HepG2 (cell line): Measurements from ENCODE around the gene AP5Z1. TPM values are rescaled to one million over a fixed set of nuclear protein-coding genes. Genes with fewer than 3 reads are reported as not detected.
A peak's percentile ranks its signal among the peaks of the same experiment; 100 is the strongest.

Source experiments
- AHDC1 ChIP-seq: sonication (generic); formaldehyde crosslinking; IDR thresholded peaks from 2 replicates; pipeline ENCODE4 v1.5.1; 2020; ENCODE audit warnings: mild to moderate bottlenecking, missing genetic modification reagents, borderline replicate concordance
- ATF3 ChIP-seq: sonication (generic); formaldehyde crosslinking; IDR thresholded peaks from 2 replicates; pipeline ENCODE4 v1.4.0; 2020; ENCODE audit warnings: missing genetic modification reagents
- CENPT ChIP-seq: sonication (generic); formaldehyde crosslinking; IDR thresholded peaks from 2 replicates; pipeline ENCODE4 v1.8.0; 2022; ENCODE audit warnings: low read depth, mild to moderate bottlenecking, moderate library complexity, missing genetic modification reagents
- CREM ChIP-seq, 2 experiments: sonication (generic) in 1 of 2; formaldehyde crosslinking in 1 of 2; IDR thresholded peaks; 2 replicates each; pipeline versions ENCODE4 v1.4.0 to v1.6.1; 2016 to 2020; ENCODE audit warnings: antibody characterized with exemption in 1 of 2, mild to moderate bottlenecking in 1 of 2, missing genetic modification reagents in 1 of 2
- FUBP1 ChIP-seq: sonication (generic); formaldehyde crosslinking; IDR thresholded peaks from 2 replicates; pipeline ENCODE4 v1.5.1; 2020; ENCODE audit warnings: missing genetic modification reagents, mild to moderate bottlenecking, borderline replicate concordance
- KAT7 ChIP-seq: IDR thresholded peaks from 2 replicates; pipeline ENCODE4 v1.6.1; 2018; ENCODE audit warnings: borderline replicate concordance, missing compliant biosample characterization
- MBNL3 ChIP-seq: fragments of 250-450 bp; sonication (Bioruptor Pico); conservative IDR thresholded peaks from 2 replicates; pipeline ENCODE4 v1.8.0; 2022; ENCODE audit warnings: mild to moderate bottlenecking, inconsistent platforms
- NBN ChIP-seq: fragments of 450-650 bp; conservative IDR thresholded peaks from 2 replicates; pipeline ENCODE4 v1.6.1; 2017
- PHF5A ChIP-seq: IDR thresholded peaks from one replicate; pipeline ENCODE4 v1.6.1; 2018; ENCODE audit warnings: low read depth, missing genetic modification reagents; ENCODE audit not compliant: unreplicated experiment
- REST ChIP-seq, 2 experiments: IDR thresholded peaks; 2 replicates each; pipeline ENCODE4 v1.6.1; 2011 to 2012; ENCODE audit warnings: low read length in 2 of 2, borderline replicate concordance in 1 of 2, low read depth in 1 of 2, mild to moderate bottlenecking in 1 of 2, moderate library complexity in 1 of 2
- SP1 ChIP-seq, 2 experiments: fragments of 450-650 bp in 1 of 2; sonication (generic) in 1 of 2; formaldehyde crosslinking in 1 of 2; IDR thresholded peaks; 2 replicates each; pipeline versions ENCODE4 v1.4.0 to v1.6.1; 2016 to 2020; ENCODE audit warnings: missing genetic modification reagents in 1 of 2
- TCF7 ChIP-seq: sonication (generic); IDR thresholded peaks from 2 replicates; pipeline ENCODE4 v1.6.1; 2016; ENCODE audit warnings: antibody characterized with exemption, low read depth
- TFE3 ChIP-seq: IDR thresholded peaks from 2 replicates; pipeline ENCODE4 v1.6.1; 2016
- ZNF580 ChIP-seq: IDR thresholded peaks from 2 replicates; pipeline ENCODE4 v1.6.1; 2016; ENCODE audit warnings: low read depth, borderline replicate concordance
- polyA plus RNA-seq, 8 experiments: library from polyadenylated mRNA; depleted of rRNA in 3 of 8; stranded (reverse) in 7 of 8; unstranded in 1 of 8; fragments of >200 nt; fragmentation: Illumina TruSeq in 4 of 8; extraction: Trizol in 4 of 8; gene quantifications; 2 replicates each; pipeline versions ENCODE4 v1.2.1 to v1.2.3, GENCODE V29; 2011 to 2016; ENCODE audit warnings: low read depth in 4 of 8, missing spikeins in 1 of 8, mixed read lengths in 1 of 8; ENCODE audit not compliant: insufficient read depth in 1 of 8
- total RNA-seq, 5 experiments: library from RNA; depleted of rRNA; stranded (reverse); fragments of >200 nt; fragmentation: Illumina TruSeq; extraction: Trizol; gene quantifications; 2 replicates each; pipeline ENCODE4 v1.2.3, GENCODE V29; 2016; ENCODE audit warnings: low read depth in 1 of 5

Gene AP5Z1
- total and polyA plus RNA-seq, 2 of the 13 experiments (the other 11 are each of a cell fraction or from before 2014, with no cell fraction given): 9.3 to 15.1 TPM

- TF ChIP-seq TFE3: peak; percentile 62
- TF ChIP-seq SP1 (IDR thresholded peaks at IDR 0.05): no peak
- TF ChIP-seq SP1 (CRISPR knock-in tag; IDR thresholded peaks at IDR 0.05): peak; percentile 22; the same call in 1 of the 2 replicates
- TF ChIP-seq NBN: no peak
- peak; percentile 49 for TF ChIP-seq TCF7
- TF ChIP-seq FUBP1: 0 out of 2 replicates have a peak, but pooled peaks have one; percentile 72
- TF ChIP-seq AHDC1: peak; percentile 58; the same call in 1 of the 2 replicates
- no peak; the same call in 1 of the 2 replicates for TF ChIP-seq CENPT (CRISPR knock-in tag)
- TF ChIP-seq MBNL3 (CRISPR knock-in tag): no peak
- TF ChIP-seq REST (IDR thresholded peaks at IDR 0.05; ENCODE audit: borderline replicate concordance in 1 of 2, low read depth in 1 of 2, low read length in 2 of 2): peak in 1 of 2 experiments; percentile 69; a peak in 2 of 4 replicates
- peak; percentile 82; the same call in 1 of the 2 replicates for TF ChIP-seq ZNF580 (CRISPR knock-in tag)
- no peak for TF ChIP-seq PHF5A (CRISPR knock-in tag)
- peak; percentile 54 for TF ChIP-seq ATF3 (CRISPR knock-in tag)
- TF ChIP-seq KAT7 (CRISPR knock-in tag): 0 out of 2 replicates have a peak, but pooled peaks have one; percentile 88
- peak; percentile 66; the same call in 1 of the 2 replicates for TF ChIP-seq CREM (IDR thresholded peaks at IDR 0.05)
- no peak for TF ChIP-seq CREM (CRISPR knock-in tag; IDR thresholded peaks at IDR 0.05)
Observed at GRCh38 chr7:4742051-4742573, 33.3 kb upstream of the AP5Z1 start (continued).
